MM.1S (cell line): Measurements from ENCODE around the gene CORO7.
A peak's percentile ranks its signal among the peaks of the same experiment; 100 is the strongest.

Source experiments
- DNase-seq: peaks from one replicate; pipeline ENCODE4 v3.0.0-alpha.2; 2015
- H2AFZ ChIP-seq: fragments of 300-600 bp; sonication (generic); 2 replicates; pipeline ENCODE4 v1.6.0; 2016; ENCODE audit warnings: antibody characterized with exemption, low read length
- H3F3A ChIP-seq: fragments of 300-600 bp; sonication (generic); 2 replicates; pipeline ENCODE4 v1.6.1; 2016; ENCODE audit warnings: mild to moderate bottlenecking, antibody characterized with exemption, low read length, moderate library complexity, mixed read lengths; ENCODE audit not compliant: insufficient read depth
- H3K27ac ChIP-seq: fragments of 300-600 bp; sonication (generic); 2 replicates; pipeline ENCODE4 v1.5.1; 2016; ENCODE audit warnings: mild to moderate bottlenecking, low read length
- H3K27me3 ChIP-seq: fragments of 300-600 bp; sonication (generic); replicated peaks from 2 replicates; pipeline ENCODE4 v1.6.0; 2016; ENCODE audit warnings: low read length; ENCODE audit not compliant: insufficient read depth
- H3K36me3 ChIP-seq: fragments of 300-600 bp; sonication (generic); replicated peaks from 2 replicates; pipeline ENCODE4 v1.6.1; 2016; ENCODE audit warnings: mild to moderate bottlenecking, low read length, mixed read lengths; ENCODE audit not compliant: insufficient read depth
- H3K4me1 ChIP-seq: fragments of 300-600 bp; sonication (generic); 2 replicates; pipeline ENCODE4 v1.6.1; 2016; ENCODE audit warnings: low read length, mixed read lengths
- H3K4me2 ChIP-seq: fragments of 300-600 bp; sonication (generic); 2 replicates; pipeline ENCODE4 v1.6.0; 2016; ENCODE audit warnings: low read depth, low read length
- H3K4me3 ChIP-seq: fragments of 300-600 bp; sonication (generic); 2 replicates; pipeline ENCODE4 v1.5.1; 2016; ENCODE audit warnings: low read length, mixed read lengths
- H3K79me2 ChIP-seq: fragments of 300-600 bp; sonication (generic); 2 replicates; pipeline ENCODE4 v1.6.1; 2016; ENCODE audit warnings: mixed run types, low read length, mixed read lengths
- H3K9ac ChIP-seq: fragments of 300-600 bp; sonication (generic); 2 replicates; pipeline ENCODE4 v1.6.1; 2016; ENCODE audit warnings: low read length, mixed read lengths
- H3K9me2 ChIP-seq: fragments of 300-600 bp; sonication (generic); replicated peaks from 2 replicates; pipeline ENCODE4 v1.6.1; 2016; ENCODE audit warnings: mild to moderate bottlenecking, low read length, mixed read lengths; ENCODE audit not compliant: insufficient read depth
- H3K9me3 ChIP-seq: fragments of 300-600 bp; sonication (generic); replicated peaks from 2 replicates; pipeline ENCODE4 v1.6.1; 2016; ENCODE audit warnings: mild to moderate bottlenecking, low read length, mixed read lengths; ENCODE audit not compliant: insufficient read depth
- H4K20me1 ChIP-seq: fragments of 300-600 bp; sonication (generic); 2 replicates; pipeline ENCODE4 v1.6.1; 2016; ENCODE audit warnings: mild to moderate bottlenecking, low read length, moderate library complexity, mixed read lengths; ENCODE audit not compliant: insufficient read depth
- EZH2 ChIP-seq: fragments of 300-600 bp; sonication (generic); optimal IDR thresholded peaks from 2 replicates; pipeline ENCODE3; 2017; ENCODE audit warnings: low read depth, mild to moderate bottlenecking, antibody characterized with exemption, low read length, mixed read lengths
- EZH2phosphoT487 ChIP-seq: fragments of 300-600 bp; sonication (generic); IDR thresholded peaks from 2 replicates; pipeline ENCODE4 v1.6.1; 2018; ENCODE audit warnings: antibody characterized with exemption, low read length
- TF ChIP-seq, protein P1 (sequence below): fragments of 300-600 bp; sonication (generic); IDR thresholded peaks from 2 replicates; pipeline ENCODE4 v1.5.1; 2016; ENCODE audit warnings: antibody characterized with exemption, low read length, mixed read lengths

Gene CORO7

GRCh38 chr16:4306470-4307214, 109.8 kb downstream of the CORO7 start:
- no peaks in the 10 kb centered on the region for H3K36me3 ChIP-seq
- H2AFZ ChIP-seq = peak overlapping the region; percentile 77
- peak overlapping the region; percentile 93 for H3K4me2 ChIP-seq
- H3F3A ChIP-seq = peaks cover 20% of the 10 kb centered on the region
- peak; percentile 76 for DNase-seq
- peak overlapping the region; percentile 78 for H3K9ac ChIP-seq
- H3K27ac ChIP-seq = peak overlapping the region; percentile 71
- TF ChIP-seq, protein P1, sequence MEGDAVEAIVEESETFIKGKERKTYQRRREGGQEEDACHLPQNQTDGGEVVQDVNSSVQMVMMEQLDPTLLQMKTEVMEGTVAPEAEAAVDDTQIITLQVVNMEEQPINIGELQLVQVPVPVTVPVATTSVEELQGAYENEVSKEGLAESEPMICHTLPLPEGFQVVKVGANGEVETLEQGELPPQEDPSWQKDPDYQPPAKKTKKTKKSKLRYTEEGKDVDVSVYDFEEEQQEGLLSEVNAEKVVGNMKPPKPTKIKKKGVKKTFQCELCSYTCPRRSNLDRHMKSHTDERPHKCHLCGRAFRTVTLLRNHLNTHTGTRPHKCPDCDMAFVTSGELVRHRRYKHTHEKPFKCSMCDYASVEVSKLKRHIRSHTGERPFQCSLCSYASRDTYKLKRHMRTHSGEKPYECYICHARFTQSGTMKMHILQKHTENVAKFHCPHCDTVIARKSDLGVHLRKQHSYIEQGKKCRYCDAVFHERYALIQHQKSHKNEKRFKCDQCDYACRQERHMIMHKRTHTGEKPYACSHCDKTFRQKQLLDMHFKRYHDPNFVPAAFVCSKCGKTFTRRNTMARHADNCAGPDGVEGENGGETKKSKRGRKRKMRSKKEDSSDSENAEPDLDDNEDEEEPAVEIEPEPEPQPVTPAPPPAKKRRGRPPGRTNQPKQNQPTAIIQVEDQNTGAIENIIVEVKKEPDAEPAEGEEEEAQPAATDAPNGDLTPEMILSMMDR = no peak
- TF ChIP-seq EZH2 (no peak), EZH2phosphoT487 (no peak)
- peaks cover 7% of the 10 kb centered on the region; the same call in 1 of the 2 replicates for H3K79me2 ChIP-seq
- H3K27me3 ChIP-seq = no peaks in the 10 kb centered on the region
- H3K9me2 ChIP-seq = no peaks in the 10 kb centered on the region
- no peaks in the 10 kb centered on the region for H4K20me1 ChIP-seq
- H3K4me1 ChIP-seq = peaks cover 13% of the 10 kb centered on the region
- peak overlapping the region; percentile 92 for H3K4me3 ChIP-seq
- H3K9me3 ChIP-seq = no peaks in the 10 kb centered on the region
